Suprapubic skin (tissue), 4 donors: ENCODE results near the gene PHACTR4. TPM values are rescaled to one million over a fixed set of nuclear protein-coding genes. Genes with fewer than 3 reads are reported as not detected.

Experiments used
- DNase-seq, 2 donors: peaks; one replicate each; pipeline ENCODE4 v3.0.0-alpha.2; 2019; ENCODE audit warnings: low spot score in 2 of 2
- H3K27ac ChIP-seq: fragments of 200-600 bp; sonication (generic); one replicate; pipeline ENCODE4 v1.5.1; 2019
- H3K27me3 ChIP-seq: fragments of 200-600 bp; sonication (generic); one replicate; pipeline ENCODE4 v1.5.1; 2019
- H3K36me3 ChIP-seq: fragments of 200-600 bp; sonication (generic); one replicate; pipeline ENCODE4 v1.5.1; 2019
- H3K4me1 ChIP-seq: fragments of 200-600 bp; sonication (generic); one replicate; pipeline ENCODE4 v1.5.1; 2019
- H3K4me3 ChIP-seq: fragments of 200-600 bp; sonication (generic); one replicate; pipeline ENCODE4 v1.5.1; 2019; ENCODE audit warnings: mild to moderate bottlenecking
- H3K9me3 ChIP-seq: fragments of 200-600 bp; sonication (generic); one replicate; pipeline ENCODE4 v1.5.1; 2019
- CTCF ChIP-seq, 2 donors: fragments of 200-600 bp in 1 of 2; fragments of 450-650 bp in 1 of 2; sonication (generic) in 1 of 2; IDR thresholded peaks; one replicate each; pipeline ENCODE4 v1.5.1; 2016 to 2019; ENCODE audit warnings: antibody characterized with exemption in 2 of 2, mild to moderate bottlenecking in 1 of 2, moderate library complexity in 1 of 2
- EP300 ChIP-seq: sonication (generic); formaldehyde crosslinking; IDR thresholded peaks from one replicate; pipeline ENCODE4 v1.6.1; 2017; ENCODE audit warnings: antibody characterized with exemption
- POLR2A ChIP-seq, 2 donors: fragments of 450-650 bp; IDR thresholded peaks; one replicate each; pipeline ENCODE4 v1.6.1; 2017; ENCODE audit warnings: antibody characterized with exemption in 2 of 2, mild to moderate bottlenecking in 2 of 2, moderate library complexity in 2 of 2
- POLR2AphosphoS5 ChIP-seq, 3 donors: sonication (generic); formaldehyde crosslinking; IDR thresholded peaks; one replicate each; pipeline ENCODE4 v1.6.1; 2017; ENCODE audit warnings: antibody characterized with exemption in 3 of 3
- WGBS: methylation state at CpG from one replicate; pipeline ENCODE4 v1.1.5; 2018; 5-methylcytosine and 5-hydroxymethylcytosine counted together
- total RNA-seq, 4 donors: library from RNA; depleted of rRNA; stranded (reverse); fragments of >200 nt; gene quantifications; one replicate each; pipeline ENCODE4 v1.1.0, GENCODE V29; 2016

The PHACTR4 gene
- total RNA-seq, 4 donors from 2014 or later, result 29.0 to 64.2 (median 47.5) TPM

GRCh38 chr1:28392027-28392652, 22.6 kb downstream of the PHACTR4 start:
- Histone ChIP-seq H3K4me3 (no peak overlapping the region), H3K36me3 (no peaks in the 10 kb centered on the region), H3K4me1 (no peaks in the 10 kb centered on the region), H3K9me3 (no peaks in the 10 kb centered on the region), H3K27ac (no peak overlapping the region), H3K27me3 (no peaks in the 10 kb centered on the region)
- no peak for DNase-seq
- TF ChIP-seq POLR2AphosphoS5 (IDR thresholded peaks at IDR 0.05) (no peak), CTCF (IDR thresholded peaks at IDR 0.05) (no peak), EP300 (no peak), POLR2A (IDR thresholded peaks at IDR 0.05) (no peak)
- 78% methylated on average over 6 of the region's 6 CpGs for WGBS

GRCh38 chr1:28394136-28394535, 24.6 kb downstream of the PHACTR4 start:
- Histone ChIP-seq H3K4me1 (no peaks in the 10 kb centered on the region), H3K27ac (no peak overlapping the region), H3K4me3 (no peak overlapping the region), H3K27me3 (no peaks in the 10 kb centered on the region), H3K9me3 (no peaks in the 10 kb centered on the region), H3K36me3 (peaks cover 8% of the 10 kb centered on the region)
- TF ChIP-seq CTCF (IDR thresholded peaks at IDR 0.05) (no peak), EP300 (no peak), POLR2AphosphoS5 (IDR thresholded peaks at IDR 0.05) (no peak), POLR2A (IDR thresholded peaks at IDR 0.05) (no peak)
- 75% methylated on average over 1 of the region's 1 CpG for WGBS
- DNase-seq, result no peak

GRCh38 chr1:28395181-28395580, 25.6 kb downstream of the PHACTR4 start:
- Histone ChIP-seq H3K9me3 (no peaks in the 10 kb centered on the region), H3K27me3 (no peaks in the 10 kb centered on the region), H3K27ac (no peak overlapping the region), H3K4me3 (no peak overlapping the region), H3K36me3 (peaks cover 8% of the 10 kb centered on the region), H3K4me1 (no peaks in the 10 kb centered on the region)
- TF ChIP-seq EP300 (no peak), CTCF (IDR thresholded peaks at IDR 0.05) (no peak), POLR2A (IDR thresholded peaks at IDR 0.05) (no peak), POLR2AphosphoS5 (IDR thresholded peaks at IDR 0.05) (no peak)
- 59% methylated on average over 4 of the region's 4 CpGs for WGBS
- no peak for DNase-seq

- DNase-seq, result no peak
- Histone ChIP-seq H3K4me1 (no peaks in the 10 kb centered on the region), H3K4me3 (no peak overlapping the region), H3K9me3 (no peaks in the 10 kb centered on the region), H3K27me3 (no peaks in the 10 kb centered on the region), H3K27ac (no peak overlapping the region), H3K36me3 (peaks cover 8% of the 10 kb centered on the region)
- 100% methylated on average over 1 of the region's 1 CpG for WGBS
- no peak for TF ChIP-seq POLR2A (IDR thresholded peaks at IDR 0.05)
- TF ChIP-seq CTCF (IDR thresholded peaks at IDR 0.05), result no peak
- no peak for TF ChIP-seq POLR2AphosphoS5 (IDR thresholded peaks at IDR 0.05)
- TF ChIP-seq EP300, result no peak
Observed at GRCh38 chr1:28401760-28402159, 32.2 kb downstream of the PHACTR4 start.

GRCh38 chr1:28409090-28409489, 39.5 kb downstream of the PHACTR4 start:
- TF ChIP-seq CTCF (IDR thresholded peaks at IDR 0.05), result no peak
- no peak for DNase-seq
- 91% methylated on average over 1 of the region's 1 CpG for WGBS

More at GRCh38 chr1:28409090-28409489, 39.5 kb downstream of the PHACTR4 start:
- Histone ChIP-seq H3K9me3 (no peaks in the 10 kb centered on the region), H3K4me3 (no peak overlapping the region), H3K27me3 (no peaks in the 10 kb centered on the region), H3K36me3 (peaks cover 12% of the 10 kb centered on the region), H3K27ac (no peak overlapping the region), H3K4me1 (peaks cover 2% of the 10 kb centered on the region)
